ENCODE measurements around the gene HPCA.

Gene HPCA

DNA sequence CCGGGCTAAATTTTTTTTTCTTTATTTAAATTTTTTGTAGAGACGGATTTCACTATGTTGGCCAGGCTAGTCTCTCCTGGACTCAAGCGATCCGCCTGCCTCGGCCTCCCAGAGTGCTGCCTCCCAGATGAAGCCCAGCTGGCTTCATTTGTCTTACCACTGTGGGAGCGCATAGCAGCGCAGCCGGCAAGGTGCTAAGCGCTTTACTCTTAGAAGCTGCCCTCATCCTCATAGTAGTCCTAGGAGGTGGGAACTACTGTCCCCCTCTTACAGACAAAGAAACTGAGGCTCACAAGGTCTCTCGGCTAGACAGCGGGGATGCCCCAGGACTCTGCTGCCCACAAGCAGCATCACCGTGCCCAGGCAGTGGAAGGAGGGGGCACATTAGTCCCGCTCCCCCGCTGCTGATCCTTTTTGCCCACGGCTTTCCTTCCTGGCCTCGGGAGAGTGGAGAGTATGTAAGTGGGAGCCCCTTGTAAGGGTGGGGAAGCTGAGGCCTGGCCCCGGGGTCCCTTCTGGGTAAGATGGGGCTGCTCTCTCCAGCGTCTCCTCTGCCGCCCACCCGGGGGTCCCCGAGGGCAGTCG is 14.2 kb downstream of the HPCA start:
- peak; percentile 45; the same call in 1 of the 2 replicates for TF ChIP-seq ZBTB7A (IDR thresholded peaks at IDR 0.05; ENCODE audit: low read depth)
- TF ChIP-seq, protein P1, sequence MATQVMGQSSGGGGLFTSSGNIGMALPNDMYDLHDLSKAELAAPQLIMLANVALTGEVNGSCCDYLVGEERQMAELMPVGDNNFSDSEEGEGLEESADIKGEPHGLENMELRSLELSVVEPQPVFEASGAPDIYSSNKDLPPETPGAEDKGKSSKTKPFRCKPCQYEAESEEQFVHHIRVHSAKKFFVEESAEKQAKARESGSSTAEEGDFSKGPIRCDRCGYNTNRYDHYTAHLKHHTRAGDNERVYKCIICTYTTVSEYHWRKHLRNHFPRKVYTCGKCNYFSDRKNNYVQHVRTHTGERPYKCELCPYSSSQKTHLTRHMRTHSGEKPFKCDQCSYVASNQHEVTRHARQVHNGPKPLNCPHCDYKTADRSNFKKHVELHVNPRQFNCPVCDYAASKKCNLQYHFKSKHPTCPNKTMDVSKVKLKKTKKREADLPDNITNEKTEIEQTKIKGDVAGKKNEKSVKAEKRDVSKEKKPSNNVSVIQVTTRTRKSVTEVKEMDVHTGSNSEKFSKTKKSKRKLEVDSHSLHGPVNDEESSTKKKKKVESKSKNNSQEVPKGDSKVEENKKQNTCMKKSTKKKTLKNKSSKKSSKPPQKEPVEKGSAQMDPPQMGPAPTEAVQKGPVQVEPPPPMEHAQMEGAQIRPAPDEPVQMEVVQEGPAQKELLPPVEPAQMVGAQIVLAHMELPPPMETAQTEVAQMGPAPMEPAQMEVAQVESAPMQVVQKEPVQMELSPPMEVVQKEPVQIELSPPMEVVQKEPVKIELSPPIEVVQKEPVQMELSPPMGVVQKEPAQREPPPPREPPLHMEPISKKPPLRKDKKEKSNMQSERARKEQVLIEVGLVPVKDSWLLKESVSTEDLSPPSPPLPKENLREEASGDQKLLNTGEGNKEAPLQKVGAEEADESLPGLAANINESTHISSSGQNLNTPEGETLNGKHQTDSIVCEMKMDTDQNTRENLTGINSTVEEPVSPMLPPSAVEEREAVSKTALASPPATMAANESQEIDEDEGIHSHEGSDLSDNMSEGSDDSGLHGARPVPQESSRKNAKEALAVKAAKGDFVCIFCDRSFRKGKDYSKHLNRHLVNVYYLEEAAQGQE (IDR thresholded peaks at IDR 0.05; ENCODE audit: low read depth), result no peak

DNA sequence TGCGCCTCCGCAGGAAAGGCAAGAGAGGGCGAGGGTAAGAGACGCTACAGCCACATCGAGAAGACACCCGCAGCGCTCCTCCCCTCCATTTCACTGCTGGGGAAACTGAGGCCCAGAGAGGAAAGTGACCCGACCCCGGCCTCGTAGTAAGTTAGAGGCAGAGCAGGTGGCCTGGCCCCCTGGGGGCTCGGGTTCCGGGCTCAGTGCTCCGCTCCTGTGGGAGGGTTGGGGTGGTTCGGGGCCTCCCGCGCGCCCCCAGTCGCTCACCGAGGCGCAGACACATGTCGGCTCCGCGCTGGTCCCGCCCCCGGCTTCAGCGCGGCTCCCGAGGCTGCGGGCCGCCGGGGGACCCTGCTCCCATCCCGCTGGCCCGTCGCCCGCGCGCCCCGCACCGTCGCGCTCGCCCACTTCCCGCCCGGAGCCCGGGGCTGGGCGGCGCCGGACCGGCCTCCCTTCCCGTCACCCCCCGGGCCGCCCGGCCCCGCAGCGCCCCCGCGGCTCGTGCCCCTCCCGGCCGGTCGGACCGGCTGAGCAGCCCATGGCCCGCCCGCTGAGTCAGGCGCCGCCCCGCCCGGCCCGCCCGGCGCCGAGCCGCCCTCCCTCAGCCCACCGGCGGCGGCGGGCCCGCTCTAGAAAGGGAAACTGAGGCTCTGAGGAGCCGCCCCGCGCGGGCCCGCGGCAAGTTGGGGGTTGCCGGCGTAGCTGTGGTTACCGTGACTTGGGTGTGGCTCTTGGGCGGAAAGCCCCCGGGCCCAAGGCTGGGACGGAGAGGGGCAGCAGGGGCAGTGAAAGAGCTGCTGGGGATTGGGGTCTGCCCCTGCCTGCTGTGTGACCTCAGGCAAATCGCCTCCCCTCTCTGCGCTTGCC is 14.9 kb downstream of the HPCA start, which contains the start of gene TMEM54:
TSS of gene TMEM54 (minus strand) at position 434 of the 867 bp plus-strand sequence. CDS start at position 283, 151 bp downstream.
- TF ChIP-seq NFIC (IDR thresholded peaks at IDR 0.05) (no peak), FOXM1 (IDR thresholded peaks at IDR 0.05; ENCODE audit: borderline replicate concordance, low read depth) (no peak), YY1 (IDR thresholded peaks at IDR 0.05; ENCODE audit: low read depth) (no peak), CEBPB (IDR thresholded peaks at IDR 0.05) (no peak), CREB1 (IDR thresholded peaks at IDR 0.05; ENCODE audit: low read depth) (no peak), EGR1 (IDR thresholded peaks at IDR 0.05) (no peak), ZBTB7A (IDR thresholded peaks at IDR 0.05; ENCODE audit: low read depth) (0 out of 2 replicates have a peak, but pooled peaks have one; percentile 5), RAD21 (IDR thresholded peaks at IDR 0.05; ENCODE audit: low read depth) (no peak), EP300 (IDR thresholded peaks at IDR 0.05; ENCODE audit: borderline replicate concordance) (peak; percentile 16; the same call in 1 of the 2 replicates), TAF1 (IDR thresholded peaks at IDR 0.05; ENCODE audit: low read depth) (no peak)
- TF ChIP-seq, protein P2, sequence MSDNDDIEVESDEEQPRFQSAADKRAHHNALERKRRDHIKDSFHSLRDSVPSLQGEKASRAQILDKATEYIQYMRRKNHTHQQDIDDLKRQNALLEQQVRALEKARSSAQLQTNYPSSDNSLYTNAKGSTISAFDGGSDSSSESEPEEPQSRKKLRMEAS (IDR thresholded peaks at IDR 0.05), result peak; percentile 56; the same call in 1 of the 2 replicates
- TF ChIP-seq, protein P3, sequence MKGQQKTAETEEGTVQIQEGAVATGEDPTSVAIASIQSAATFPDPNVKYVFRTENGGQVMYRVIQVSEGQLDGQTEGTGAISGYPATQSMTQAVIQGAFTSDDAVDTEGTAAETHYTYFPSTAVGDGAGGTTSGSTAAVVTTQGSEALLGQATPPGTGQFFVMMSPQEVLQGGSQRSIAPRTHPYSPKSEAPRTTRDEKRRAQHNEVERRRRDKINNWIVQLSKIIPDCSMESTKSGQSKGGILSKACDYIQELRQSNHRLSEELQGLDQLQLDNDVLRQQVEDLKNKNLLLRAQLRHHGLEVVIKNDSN (IDR thresholded peaks at IDR 0.05), result no peak
- TF ChIP-seq, protein P1 (IDR thresholded peaks at IDR 0.05; ENCODE audit: low read depth), result no peak

DNA sequence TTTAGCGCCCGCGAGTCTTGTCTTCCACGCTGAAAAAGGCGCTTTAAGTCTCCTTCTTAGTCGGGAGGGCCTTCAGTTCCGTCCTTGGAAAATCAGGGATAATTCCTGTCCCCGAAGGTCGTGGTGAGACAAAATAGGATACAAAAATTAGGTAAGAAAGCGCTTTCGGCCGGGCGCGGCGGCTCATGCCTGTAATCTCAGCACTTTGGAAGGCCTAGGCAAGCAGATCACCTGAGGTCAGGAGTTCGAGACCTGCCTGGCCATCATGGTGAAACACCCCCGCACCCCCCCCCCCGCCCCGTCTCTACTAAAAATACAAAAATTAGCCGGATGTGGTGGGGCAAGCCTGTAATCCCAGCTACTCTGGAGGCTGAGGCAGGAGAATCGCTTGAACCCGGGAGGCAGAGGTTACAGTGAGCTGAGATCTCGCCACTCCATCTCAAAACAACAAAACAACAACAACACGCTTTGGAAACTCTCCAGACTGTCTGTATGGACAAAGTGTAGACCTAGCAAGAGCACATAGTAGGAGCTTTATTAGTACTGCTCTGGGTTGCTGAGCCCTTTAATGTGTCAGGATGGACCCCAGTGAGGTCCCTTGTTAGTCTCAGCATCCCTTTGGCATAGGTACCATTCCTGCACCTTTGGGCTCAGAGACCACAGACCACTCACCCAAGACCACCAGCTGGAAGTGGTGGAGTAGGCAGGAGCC is 15.7 kb downstream of the HPCA start:
- TF ChIP-seq CREB1 (IDR thresholded peaks at IDR 0.05; ENCODE audit: low read depth) (no peak), ZBTB7A (IDR thresholded peaks at IDR 0.05; ENCODE audit: low read depth) (no peak), TEAD4 (IDR thresholded peaks at IDR 0.05) (no peak), CEBPB (IDR thresholded peaks at IDR 0.05) (no peak), TAF1 (IDR thresholded peaks at IDR 0.05; ENCODE audit: low read depth) (no peak), EP300 (IDR thresholded peaks at IDR 0.05; ENCODE audit: borderline replicate concordance) (no peak), FOXM1 (IDR thresholded peaks at IDR 0.05; ENCODE audit: borderline replicate concordance, low read depth) (no peak), RAD21 (IDR thresholded peaks at IDR 0.05; ENCODE audit: low read depth) (no peak), EGR1 (IDR thresholded peaks at IDR 0.05) (no peak), TCF12 (IDR thresholded peaks at IDR 0.05; ENCODE audit: low read depth) (no peak), NFIC (IDR thresholded peaks at IDR 0.05) (no peak), YY1 (IDR thresholded peaks at IDR 0.05; ENCODE audit: low read depth) (no peak)
- TF ChIP-seq, protein P2 (IDR thresholded peaks at IDR 0.05), result no peak
- TF ChIP-seq, protein P1 (IDR thresholded peaks at IDR 0.05; ENCODE audit: low read depth), result no peak
- TF ChIP-seq, protein P3 (IDR thresholded peaks at IDR 0.05), result no peak

All from Ishikawa (cell line).